ENCODE data around the gene SHC4.
"Not testable (repeated sequence)": the region's sequence is repeated elsewhere in the genome, so short reads cannot be mapped to it uniquely, and the experiment has no call there.

The SHC4 gene, protein sequence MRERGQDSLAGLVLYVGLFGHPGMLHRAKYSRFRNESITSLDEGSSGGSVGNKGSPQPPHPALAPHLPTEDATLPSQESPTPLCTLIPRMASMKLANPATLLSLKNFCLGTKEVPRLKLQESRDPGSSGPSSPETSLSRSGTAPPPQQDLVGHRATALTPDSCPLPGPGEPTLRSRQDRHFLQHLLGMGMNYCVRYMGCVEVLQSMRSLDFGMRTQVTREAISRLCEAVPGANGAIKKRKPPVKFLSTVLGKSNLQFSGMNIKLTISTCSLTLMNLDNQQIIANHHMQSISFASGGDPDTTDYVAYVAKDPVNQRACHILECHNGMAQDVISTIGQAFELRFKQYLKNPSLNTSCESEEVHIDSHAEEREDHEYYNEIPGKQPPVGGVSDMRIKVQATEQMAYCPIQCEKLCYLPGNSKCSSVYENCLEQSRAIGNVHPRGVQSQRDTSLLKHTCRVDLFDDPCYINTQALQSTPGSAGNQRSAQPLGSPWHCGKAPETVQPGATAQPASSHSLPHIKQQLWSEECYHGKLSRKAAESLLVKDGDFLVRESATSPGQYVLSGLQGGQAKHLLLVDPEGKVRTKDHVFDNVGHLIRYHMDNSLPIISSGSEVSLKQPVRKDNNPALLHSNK

DNA sequence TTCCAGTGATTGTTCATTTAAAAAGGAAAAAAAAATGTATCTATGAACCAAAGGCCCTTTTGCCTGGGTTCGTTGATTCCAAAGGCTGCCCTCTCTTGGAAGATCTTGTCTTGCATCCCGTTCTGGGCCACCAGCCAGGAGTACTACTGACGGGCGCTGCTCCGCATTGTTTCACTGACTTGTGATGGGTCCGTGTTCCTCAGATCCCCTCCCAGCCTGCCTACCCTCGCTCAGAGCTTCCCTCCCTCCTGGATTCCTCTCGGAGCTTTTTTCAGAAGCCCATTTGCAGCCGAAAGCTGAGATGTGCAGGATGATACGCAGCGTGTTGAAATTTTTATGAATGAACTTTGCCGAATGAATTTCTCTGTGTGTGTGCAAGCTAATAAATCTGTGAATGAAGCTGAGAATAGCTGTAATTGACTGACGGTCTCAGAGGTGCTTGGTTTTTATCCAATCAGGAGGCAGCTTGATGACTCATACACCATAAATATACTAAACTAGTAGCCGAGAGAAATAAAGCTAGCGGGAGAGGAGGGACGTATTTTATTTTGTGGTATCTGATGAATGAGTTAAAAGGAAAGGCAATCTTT, at the start of gene SHC4:
Gene SHC4, minus strand, starts transcription at position 396 of the 590 bp plus-strand sequence. CDS start 904 bp downstream, outside the sequence.
- peak; percentile 72 for DNase-seq (ENCODE audit: low spot score)

DNA sequence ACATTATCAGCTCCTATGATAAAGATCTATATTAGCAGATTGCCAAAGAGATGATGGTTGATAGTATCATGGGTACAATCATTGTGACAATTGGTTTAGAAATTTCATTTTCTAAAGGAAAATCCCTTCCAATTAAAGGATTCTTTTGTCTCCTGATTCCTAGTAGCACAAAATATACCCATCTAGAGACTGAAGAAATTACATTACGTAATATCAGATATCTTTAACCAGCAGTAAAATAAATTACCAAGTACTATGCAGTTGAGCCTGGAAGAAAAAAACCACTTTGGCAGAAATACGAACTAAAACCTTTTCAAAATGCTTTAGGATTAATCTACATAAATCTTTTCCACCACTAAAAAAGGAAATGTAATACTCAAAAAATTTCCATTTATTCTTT, 35.6 kb upstream of the SHC4 start:
- DNase-seq (ENCODE audit: low spot score), result no peak

DNA sequence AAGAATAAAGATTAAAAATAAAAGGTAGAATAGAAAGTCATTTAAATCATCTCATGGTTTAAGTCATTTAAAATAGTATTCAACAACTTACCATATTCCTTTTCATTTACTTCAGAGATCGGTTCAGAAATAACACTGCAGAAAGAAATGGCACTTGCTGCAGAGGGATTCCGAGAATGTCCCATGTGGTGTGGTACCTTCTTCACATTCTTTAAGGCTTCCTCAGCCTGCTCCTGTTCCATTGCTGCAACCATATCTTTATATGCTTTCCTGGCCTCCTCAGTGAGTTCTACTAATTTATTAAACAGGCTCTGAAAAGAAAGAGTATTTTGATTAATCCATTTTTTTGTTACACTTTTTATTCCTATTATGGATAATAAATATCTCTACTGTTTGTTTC, 32.6 kb upstream of the SHC4 start:
- peak; percentile 18 for DNase-seq (ENCODE audit: low spot score)

DNA sequence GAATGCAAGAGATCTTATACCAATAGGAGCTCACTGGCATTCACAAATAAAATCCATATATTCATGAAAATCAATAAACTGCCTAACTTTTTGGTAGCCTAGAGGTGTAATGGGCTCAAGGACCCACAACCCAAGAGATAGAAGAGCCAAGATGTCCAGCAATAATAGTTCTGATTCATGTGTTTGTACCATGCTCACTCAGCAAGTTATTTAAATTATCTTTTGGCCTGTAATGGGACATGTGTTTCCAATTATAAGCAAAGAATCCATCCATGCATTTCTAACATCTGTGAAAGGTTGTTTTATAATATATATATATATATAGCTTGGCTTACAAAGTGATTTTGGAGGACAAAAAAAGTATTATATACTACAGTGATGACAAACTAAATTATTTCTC, 29.7 kb upstream of the SHC4 start:
- no peak for DNase-seq (ENCODE audit: low spot score)

DNA sequence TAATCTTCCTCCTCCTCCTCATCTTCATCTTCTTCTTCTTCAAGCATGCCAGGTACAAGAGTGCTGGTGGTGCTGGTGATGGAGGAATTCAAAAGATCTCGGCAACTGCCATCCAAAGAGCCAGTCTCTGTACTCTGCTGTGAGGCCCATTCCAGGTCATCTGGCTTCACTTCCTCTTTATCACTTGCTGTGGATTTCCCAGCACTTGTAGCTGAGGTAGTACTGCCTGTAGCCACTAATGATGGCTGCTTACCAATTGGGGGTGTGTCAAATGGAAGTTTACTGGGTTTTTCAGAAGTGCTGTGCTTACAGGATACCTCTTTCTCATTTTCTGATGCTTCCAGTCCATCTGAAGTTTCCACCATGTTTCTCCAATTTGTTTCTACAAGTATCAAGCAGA, 28.8 kb upstream of the SHC4 start:
- DNase-seq (ENCODE audit: low spot score), result no peak

DNA sequence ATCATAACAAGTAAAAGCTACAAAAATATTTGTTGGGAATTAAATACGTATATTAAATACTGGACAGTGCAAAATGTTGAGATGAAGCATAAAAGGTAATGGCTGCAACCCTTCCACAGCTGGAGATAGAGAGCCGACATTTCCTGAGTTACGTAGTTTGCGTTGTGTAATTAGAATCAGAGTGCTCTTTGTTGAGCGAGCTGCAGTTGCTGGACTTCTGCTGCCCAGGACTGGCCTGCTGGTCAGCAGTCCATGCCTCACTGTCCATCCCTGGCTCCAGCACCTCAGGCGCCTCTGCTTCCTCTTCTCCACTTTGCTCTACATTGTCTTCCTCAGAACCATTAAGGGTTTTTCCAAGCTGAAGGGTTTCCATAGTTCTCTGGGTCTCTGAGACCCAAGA, 28.4 kb upstream of the SHC4 start:
- no peak for DNase-seq (ENCODE audit: low spot score)

DNA sequence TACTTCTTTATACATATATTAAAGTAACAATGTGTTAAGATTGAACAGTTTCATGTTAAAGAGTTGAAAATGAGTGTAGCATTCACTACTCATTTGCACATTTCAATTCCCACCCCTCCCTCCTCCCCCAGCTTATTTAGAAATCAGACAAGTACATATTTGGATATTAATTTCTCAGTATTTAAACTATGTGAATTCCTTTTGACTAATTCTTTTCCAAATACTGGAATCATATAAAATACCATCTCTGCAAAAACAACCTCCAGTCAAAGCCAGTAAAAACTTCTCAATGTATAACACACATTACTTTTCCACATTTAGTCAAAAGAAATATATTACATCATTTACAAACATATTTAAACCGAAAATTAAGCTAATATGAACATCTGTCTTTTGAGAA, 25.5 kb upstream of the SHC4 start:
- no peak for DNase-seq (ENCODE audit: low spot score)

DNA sequence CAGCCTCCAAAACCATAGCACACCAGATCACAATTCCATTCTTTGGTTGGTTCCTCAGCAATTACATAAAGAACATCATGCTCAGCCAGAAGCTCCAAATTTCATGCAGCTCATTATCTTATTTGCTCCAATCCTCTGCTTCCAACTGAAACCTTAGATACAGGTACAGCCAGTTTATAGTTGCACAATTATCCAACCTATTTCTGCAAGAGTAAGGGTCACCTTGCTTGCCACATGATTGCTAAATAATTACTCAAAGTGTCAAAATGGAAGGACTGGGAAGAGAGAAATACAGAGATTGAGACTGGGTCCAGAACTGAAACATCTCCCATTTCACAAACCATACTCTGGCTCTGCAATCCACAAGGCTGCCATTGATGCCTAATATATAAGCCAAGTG, 23.4 kb upstream of the SHC4 start:
- DNase-seq (ENCODE audit: low spot score), result no peak

DNA sequence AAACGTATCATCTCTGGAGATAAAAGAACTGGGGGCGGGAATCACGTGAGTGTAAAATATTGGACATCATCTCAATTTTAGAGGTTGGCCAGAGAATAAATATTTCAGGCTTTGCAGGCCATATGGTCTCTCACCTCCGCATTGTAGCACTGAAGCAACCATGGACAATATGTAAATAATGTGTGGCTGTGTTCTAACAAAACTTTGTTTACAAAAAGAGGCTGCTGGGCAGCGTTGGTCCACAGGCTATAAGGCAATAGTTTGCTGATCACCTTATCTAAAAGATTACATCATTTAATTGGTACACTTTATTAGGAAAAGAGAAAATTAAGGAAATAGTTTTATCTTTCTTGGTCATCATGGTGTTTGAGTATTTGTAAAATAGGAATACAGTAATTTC, 22.5 kb upstream of the SHC4 start:
- DNase-seq (ENCODE audit: low spot score), result no peak

DNA sequence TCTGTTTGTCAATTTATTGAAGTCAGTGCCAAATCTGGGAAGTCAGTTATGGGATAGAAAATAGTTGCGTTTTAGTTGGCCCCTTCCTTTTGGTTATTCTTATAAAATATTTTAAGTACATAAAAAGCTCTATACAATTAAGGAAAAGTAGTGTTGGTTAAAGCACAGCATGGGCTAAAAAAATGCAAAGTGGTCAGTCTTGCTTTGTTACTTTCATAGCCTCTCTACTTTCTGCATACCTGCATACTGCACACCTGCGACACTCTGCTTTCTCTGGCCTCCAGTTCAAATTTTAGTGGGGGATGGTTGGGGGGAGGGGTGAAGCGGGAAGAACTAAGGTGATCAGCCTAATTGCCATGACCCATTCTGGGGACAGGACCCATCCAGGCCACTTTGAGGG, 21.8 kb upstream of the SHC4 start:
- DNase-seq (ENCODE audit: low spot score), result no peak

DNA sequence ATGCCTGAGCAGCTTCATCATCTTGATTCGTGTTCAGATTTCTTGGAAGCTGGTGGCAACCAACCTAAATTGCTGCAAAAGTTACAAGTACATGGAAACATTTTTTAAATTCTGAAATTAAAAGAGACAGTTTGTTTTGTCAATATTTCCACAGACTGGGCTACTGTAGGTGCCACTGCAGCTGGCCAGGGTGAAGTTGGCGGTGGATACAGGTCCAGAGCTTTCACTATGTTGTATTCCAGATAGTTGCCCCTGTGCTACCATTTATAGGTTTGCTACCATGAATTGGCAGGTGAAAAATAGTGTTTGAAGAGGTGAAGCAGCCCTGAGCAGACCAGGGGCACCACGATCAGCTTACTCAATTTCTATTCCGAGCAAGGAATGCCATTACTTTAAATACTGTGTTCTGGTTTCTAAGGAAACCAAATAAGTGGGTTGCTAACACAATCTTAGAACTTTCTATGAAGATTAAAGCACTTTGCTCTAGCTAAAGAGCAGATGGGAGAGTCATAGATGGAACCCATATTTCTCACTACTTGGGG, 21.2 kb upstream of the SHC4 start:
- DNase-seq (ENCODE audit: low spot score), result peak; percentile 27

DNA sequence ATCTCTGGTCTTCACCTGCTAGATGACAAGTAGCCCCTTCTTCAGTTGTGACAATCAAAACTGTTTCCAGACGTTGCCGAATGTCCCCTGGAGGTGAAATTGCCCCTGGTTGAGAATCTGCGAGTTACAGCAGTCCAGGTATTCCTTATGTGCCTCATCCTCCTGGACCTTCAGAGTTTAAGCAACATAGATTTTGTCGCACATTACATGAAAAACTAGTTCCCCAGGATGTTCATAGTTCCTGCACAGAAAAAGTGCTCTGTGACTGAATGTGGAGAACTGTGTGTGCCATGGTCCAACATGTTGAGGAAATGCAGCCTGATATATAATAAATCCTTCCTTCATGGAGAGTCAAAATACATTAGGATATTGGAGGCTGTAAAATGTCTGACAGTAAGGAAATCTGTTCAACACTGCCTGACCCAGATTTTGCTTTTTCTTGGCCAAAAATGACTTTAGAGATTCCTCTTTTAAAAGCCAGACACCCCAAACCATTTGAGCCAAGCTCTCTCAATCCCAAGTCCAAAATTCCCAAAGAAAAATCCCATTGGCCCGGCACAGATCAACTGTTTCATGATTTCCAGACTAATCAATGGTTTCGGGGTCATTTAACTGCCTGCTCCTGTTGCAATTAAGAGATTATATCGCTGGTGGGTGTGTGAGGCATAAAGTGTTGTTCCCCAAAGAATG, 20.4 kb upstream of the SHC4 start:
- no peak for DNase-seq (ENCODE audit: low spot score)

DNA sequence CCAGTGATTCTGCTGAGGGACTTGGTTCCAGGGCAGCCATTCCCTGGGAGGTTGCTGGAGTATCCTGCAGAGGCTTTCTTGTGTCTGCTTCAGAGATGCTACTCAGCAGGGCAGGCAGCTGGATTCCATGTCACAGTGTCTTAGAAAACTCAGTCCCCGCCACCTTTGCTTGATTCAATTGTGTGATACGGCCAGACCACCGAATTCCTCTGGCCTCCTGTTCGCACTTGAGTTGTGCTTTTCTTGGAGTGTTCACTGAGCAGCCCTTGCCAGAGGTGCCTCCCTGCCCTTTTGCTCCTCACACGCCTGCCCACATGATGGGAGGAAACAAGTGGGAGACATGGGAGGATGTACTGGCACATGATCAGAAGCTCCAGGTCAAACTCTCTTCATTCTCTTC, 19.6 kb upstream of the SHC4 start:
- DNase-seq (ENCODE audit: low spot score), result no peak

DNA sequence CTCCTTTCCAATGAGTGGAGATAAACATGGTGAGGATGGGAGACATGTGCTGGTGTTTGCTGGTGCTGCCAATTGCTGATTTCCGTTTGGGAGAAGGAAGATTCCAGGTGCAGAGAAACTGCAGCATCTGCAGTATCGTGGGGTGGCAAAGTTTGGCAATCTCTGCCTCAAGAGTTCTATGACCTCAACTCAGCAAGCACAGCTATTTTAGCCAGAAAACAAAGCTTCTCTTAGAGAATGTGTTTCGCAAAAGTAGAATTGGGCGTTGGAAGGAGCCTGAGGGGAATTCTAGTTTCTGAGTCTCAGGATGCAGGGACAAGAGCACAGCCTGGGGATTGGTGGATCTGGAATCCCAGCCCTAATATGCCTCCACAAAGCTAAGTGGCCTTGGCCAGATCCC, 18.2 kb upstream of the SHC4 start:
- no peak for DNase-seq (ENCODE audit: low spot score)

DNA sequence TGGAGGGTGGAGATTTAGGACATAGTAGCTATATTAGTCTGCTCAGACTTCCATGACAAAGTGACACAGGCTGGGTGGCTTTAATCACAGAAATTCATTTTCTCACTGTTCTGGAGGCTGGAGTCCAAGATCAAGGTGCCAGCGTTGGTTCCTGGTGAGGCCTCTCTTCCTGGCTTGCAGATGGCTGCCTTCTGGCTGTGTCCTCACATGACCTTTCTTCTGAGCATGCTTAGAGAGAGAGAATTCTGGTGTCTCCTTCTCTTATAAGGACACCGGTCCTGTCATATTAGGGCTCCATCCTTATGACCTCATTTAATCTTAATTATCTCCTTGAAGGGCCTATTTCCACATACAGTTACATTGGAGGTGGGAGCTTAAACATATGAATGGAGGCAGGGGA, 14.9 kb upstream of the SHC4 start:
- no peak for DNase-seq (ENCODE audit: low spot score)

DNA sequence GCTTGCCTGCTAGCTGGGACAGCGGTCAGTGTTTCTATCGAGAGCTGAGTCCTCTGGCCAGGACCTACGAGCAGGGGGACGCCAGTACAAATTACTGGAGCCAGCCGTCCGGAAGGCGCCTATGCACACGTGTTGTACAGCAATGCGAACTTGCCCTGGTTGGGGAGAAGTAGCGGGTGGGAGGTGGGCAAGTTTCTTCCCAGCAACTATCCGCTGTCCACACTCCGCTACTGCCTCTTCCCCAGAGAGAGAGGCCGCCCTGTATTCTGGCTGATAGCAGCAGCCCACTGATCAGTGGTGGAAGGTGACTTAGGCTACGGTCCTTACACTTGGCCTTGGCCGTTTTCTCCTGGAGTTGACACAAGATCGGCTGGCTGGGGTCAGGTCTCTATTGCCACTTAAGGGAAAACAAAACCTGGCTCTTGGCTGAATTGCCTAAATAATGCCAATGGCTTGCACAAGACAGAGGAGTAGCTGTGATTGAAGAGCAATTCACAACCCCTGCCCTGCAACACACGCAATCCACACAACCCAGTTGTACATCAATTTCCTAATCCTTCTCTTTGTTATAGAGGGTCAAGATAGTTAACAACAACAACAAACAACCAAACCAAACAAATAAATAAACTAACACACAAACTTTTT, 12.8 kb upstream of the SHC4 start:
- DNase-seq (ENCODE audit: low spot score), result no peak

DNA sequence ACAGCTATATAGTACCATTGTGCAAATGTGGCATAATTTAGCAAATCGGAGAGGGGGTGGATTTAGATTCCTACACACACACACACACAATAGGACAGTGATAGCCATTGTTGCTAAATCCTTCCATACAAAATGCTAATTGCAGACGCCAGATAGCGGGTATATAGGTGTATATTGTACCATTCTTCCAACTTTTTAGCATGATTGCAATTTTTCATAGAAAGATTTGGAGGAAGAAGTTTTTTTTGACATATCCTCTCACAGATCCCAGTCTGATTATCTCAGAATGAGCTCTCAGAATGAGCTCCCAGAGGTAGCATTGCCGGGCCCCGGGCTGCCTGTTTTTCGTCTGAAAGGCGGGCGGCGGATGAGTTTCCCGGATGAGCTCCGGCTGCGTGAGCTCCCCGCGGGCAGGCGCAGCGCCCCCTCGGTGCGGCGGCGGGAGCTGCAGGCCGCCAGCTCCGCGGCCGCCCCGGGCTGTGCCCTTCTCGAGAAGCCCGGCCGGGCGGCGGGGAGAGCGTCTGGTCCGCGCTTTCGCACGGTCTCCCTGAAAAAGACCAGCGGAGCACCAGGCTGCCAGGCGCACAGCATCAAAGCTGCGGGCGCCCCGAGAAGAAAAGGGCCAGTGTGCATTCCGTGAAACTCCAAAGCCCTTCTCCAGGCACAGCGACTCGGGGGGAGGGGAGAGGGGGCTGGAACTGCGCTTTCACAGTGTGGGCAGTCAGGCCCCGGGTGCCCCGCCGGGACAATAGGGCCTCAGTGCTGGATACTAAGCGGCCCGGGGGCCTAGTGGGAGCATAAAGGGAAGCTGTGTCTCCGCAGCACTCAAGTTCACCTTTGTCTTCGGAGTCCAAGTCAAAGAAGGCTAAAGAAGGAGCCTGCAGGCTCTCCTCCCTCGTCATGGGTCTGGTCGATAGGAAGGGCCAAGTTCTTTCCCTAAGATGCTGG, 12.0 kb upstream of the SHC4 start:
- DNase-seq (ENCODE audit: low spot score), result peak; percentile 77

DNA sequence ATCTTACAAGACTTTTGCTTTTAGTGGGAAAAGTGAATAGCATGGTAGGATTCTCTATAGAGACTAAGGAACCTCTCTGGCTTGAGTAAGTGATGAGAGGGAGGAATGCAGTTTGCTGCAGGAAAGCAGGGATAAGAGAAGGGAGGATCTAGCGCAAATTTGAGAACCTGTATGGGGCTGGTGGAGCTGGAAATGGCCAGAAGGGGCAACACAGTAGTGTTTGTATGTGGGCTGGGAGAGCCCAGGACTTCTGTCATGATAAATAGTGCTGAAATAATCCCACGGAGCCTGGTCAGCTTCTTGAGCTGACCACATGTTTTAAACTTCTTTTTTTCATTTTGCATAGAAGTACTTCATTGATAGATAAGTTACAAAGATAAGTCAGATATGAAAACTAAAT, 11.2 kb upstream of the SHC4 start:
- DNase-seq (ENCODE audit: low spot score), result no peak

DNA sequence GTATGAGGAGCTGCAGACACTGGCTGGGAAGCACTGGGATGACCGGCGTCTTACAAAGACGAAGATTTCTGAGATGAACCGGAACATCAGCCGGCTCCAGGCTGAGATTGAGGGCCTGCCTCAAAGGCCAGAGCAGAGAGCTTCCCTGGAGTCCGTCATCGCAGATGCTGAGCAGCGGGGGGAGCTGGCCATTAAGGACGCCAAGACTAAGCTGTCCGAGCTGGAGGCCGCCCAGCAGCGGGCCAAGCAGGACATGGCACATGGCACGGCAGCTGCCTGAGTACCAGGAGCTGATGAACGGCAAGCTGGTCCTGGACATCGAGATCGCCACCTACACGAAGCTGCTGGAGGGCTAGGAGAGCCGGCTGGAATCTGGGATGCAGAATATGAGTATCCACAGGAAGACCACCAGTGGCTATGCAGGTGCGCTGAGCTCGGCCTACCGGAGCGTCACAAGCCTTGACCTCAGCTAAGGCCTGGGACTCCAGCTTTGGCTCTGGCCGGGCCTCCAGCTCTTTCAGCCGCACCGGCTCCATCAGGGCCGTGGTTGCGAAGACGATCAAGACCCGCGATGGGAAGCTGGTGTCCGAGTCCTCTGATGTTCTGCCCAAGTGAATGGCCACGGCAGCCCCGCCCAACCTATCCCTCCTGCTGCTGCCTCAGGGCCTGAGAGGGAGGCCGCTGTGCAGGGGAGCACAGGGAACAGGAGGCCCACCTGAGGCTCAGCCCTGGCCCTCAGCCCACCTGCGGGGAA, 9.2 kb upstream of the SHC4 start:
- no peak for DNase-seq (ENCODE audit: low spot score)

DNA sequence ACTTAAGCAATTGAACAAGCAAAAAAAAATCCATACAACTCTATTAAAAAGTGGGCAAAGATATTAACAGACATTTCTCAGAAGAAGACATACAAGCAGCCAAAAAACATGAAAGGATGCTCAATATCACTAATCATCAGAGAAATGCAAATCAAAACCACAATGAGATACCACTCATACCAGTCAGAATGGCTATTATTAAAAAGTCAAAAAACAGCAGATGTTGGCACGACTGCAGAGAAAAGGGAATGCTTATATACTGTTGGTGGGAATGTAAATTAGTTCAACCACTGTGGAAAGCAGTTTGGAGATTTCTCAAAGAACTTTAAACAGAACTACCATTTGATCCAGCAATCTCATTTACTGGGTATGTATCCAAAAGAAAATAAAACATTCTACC, 7.2 kb upstream of the SHC4 start:
- DNase-seq (ENCODE audit: low spot score), result not testable (repeated sequence)

Measured in hepatic stellate cell (primary cell).